Heart left ventricle (tissue), 16 donors: ENCODE data around the gene CSNK1E. TPM values are rescaled to one million over a fixed set of nuclear protein-coding genes. Genes with fewer than 3 reads are reported as not detected.

Experiments used
- ATAC-seq, 4 donors: fragments of 200-7000 bp; cut with Tn5 transposase; one replicate each; pipeline ENCODE4 v1.9.1; 2020 to 2022; ENCODE audit warnings: moderate library complexity in 4 of 4, mild to moderate bottlenecking in 3 of 4, moderate number of reproducible peaks in 1 of 4
- DNase-seq, 5 donors: peaks; one replicate each; pipeline ENCODE4 v3.0.0-alpha.2; 2020
- H3K27ac ChIP-seq, 12 donors: fragments of 200-600 bp; sonication (generic) in 4 of 12; one replicate each; pipeline versions ENCODE4 v1.5.0 to v1.8.0; 2016 to 2022; ENCODE audit warnings: mild to moderate bottlenecking in 2 of 12
- H3K27me3 ChIP-seq, 9 donors: fragments of 200-600 bp; sonication (generic) in 2 of 9; one replicate each; pipeline versions ENCODE4 v1.5.1 to v1.8.0; 2016 to 2022; ENCODE audit warnings: mild to moderate bottlenecking in 3 of 9
- H3K36me3 ChIP-seq, 9 donors: fragments of 200-600 bp; sonication (generic) in 2 of 9; one replicate each; pipeline versions ENCODE4 v1.5.0 to v1.8.0; 2018 to 2022; ENCODE audit warnings: mild to moderate bottlenecking in 2 of 9
- H3K4me1 ChIP-seq, 12 donors: fragments of 200-600 bp; sonication (generic) in 4 of 12; one replicate each; pipeline versions ENCODE4 v1.5.0 to v1.8.0; 2016 to 2022; ENCODE audit warnings: mild to moderate bottlenecking in 3 of 12
- H3K4me3 ChIP-seq, 12 donors: fragments of 200-600 bp; sonication (generic) in 4 of 12; one replicate each; pipeline versions ENCODE4 v1.5.0 to v1.8.0; 2017 to 2022; ENCODE audit warnings: mild to moderate bottlenecking in 9 of 12, moderate library complexity in 4 of 12
- H3K9me3 ChIP-seq, 12 donors: fragments of 200-600 bp; sonication (generic) in 4 of 12; one replicate each; pipeline versions ENCODE4 v1.5.0 to v1.8.0; 2016 to 2022; ENCODE audit warnings: mild to moderate bottlenecking in 1 of 12
- POLR2A ChIP-seq, 2 donors: fragments of 450-650 bp; IDR thresholded peaks; one replicate each; pipeline ENCODE4 v1.6.1; 2017; ENCODE audit warnings: antibody characterized with exemption in 2 of 2, mild to moderate bottlenecking in 2 of 2, moderate library complexity in 2 of 2
- WGBS, 4 donors: extraction: QIAGEN DNeasy Blood & Tissue Kit in 2 of 4; methylation state at CpG; one replicate each; pipeline versions ENCODE4 v1.1.5 to v1.1.7; 2013 to 2018; 5-methylcytosine and 5-hydroxymethylcytosine counted together
- intact Hi-C, 10 donors: fragments of 100-400 bp; cut with DNase I; formaldehyde crosslinking; loops; one replicate each; pipeline versions ENCODE4 v1.11.1 to v1.14.2; 2022
- polyA plus RNA-seq, 2 donors: library from polyadenylated mRNA; stranded (reverse); fragments of 200-250 nt; gene quantifications; one replicate each; pipeline ENCODE4 v1.2.3, GENCODE V29; 2013
- total RNA-seq, 9 donors: library from RNA; depleted of rRNA in 2 of 9; stranded (reverse); fragments of >200 nt in 2 of 9; fragmentation: NEBNext Ultra II Directional in 3 of 9; extraction: Animal tissue kit (Norgen Biotek cat#: 25700) in 3 of 9; gene quantifications; one replicate each; pipeline versions ENCODE4 v1.1.0 to v1.2.4, GENCODE V29; 2016 to 2023
- TF ChIP-seq, protein P1 (sequence below), 12 donors: fragments of 200-600 bp; sonication (generic) in 4 of 12; IDR thresholded peaks; one replicate each; pipeline versions ENCODE4 v1.5.0 to v1.8.0; 2018 to 2022; ENCODE audit warnings: antibody characterized with exemption in 12 of 12, mild to moderate bottlenecking in 5 of 12
- donor health status: ischemic (EF 13 %, LVEDD 7.1; RV severe dilation, severe dysfunction).
- donor health status: healthy with polysubstance abuse.
- donor health status: DM: no; HTN: yes; CAD: no.
- donor health status: DM: no; HTN: no; CAD: no.
- donor health status: ischemic (EF 25% LVEDD 6.9; RV normal size, moderate dysfunction).
- donor health status: ischemic (EF 25% LVEDD 5.7; RV mildly dilated, moderate dysfunction).
- donor health status: healthy.
- donor health status: DM: yes; HTN: yes; CAD: no.
- donor health status: ischemic (EF 35%, LVEDD 5.7; RV mildly dilated, moderate dysfunction).
- donor health status: nonischemic (EF 11% LVEDD 7.7; RV severe dilation, severe dysfunction).
- donor health status: DM: yes; HTN: yes; CAD: no.
- donor health status: PGD.
- donor health status: ischemic (EF 29% LVEDD 5.4; RV normal size, mild dysfunction).
- donor health status: nonischemic (EF 23%, LVEDD 6.1; RV moderate dilation, normal function).

Gene CSNK1E
- total and polyA plus RNA-seq, 11 donors = 59.7 to 125 (median 72.6) TPM

DNA sequence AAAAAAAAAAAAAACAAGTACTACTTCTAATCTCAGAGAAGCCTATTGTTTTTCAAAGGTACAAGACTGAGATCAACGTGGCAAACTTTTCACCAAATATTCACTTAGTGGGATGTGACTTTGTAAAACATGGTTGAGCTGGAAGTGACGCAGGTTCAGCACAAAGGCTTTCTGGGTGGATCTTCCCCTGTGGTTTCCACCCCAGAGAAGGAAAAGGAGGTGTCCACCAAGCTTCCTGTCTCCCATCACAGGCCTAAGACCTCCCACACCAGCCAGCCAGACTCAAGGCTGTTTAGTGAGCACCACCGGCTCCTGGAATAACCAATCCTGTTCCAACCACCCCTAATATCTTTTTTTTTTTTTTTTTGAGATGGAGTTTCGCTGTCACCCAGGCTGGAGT lies 50.1 kb downstream of the CSNK1E start:
- peak in 4 of 5 donors; percentile 69 to 82 (median 81) for DNase-seq
- Histone ChIP-seq H3K27ac (peak overlapping the region in 11 of 12 donors; percentile 71 to 99 (median 94)), H3K4me1 (peaks cover 16 to 91% (median 72%) of the 10 kb centered on the region in 12 donors), H3K9me3 (no peaks in the 10 kb centered on the region), H3K36me3 (peaks cover 0 to 15% (median 0%) of the 10 kb centered on the region in 9 donors), H3K27me3 (no peaks in the 10 kb centered on the region), H3K4me3 (peak overlapping the region in 9 of 12 donors; percentile 1 to 43 (median 20))
- TF ChIP-seq, protein P1, sequence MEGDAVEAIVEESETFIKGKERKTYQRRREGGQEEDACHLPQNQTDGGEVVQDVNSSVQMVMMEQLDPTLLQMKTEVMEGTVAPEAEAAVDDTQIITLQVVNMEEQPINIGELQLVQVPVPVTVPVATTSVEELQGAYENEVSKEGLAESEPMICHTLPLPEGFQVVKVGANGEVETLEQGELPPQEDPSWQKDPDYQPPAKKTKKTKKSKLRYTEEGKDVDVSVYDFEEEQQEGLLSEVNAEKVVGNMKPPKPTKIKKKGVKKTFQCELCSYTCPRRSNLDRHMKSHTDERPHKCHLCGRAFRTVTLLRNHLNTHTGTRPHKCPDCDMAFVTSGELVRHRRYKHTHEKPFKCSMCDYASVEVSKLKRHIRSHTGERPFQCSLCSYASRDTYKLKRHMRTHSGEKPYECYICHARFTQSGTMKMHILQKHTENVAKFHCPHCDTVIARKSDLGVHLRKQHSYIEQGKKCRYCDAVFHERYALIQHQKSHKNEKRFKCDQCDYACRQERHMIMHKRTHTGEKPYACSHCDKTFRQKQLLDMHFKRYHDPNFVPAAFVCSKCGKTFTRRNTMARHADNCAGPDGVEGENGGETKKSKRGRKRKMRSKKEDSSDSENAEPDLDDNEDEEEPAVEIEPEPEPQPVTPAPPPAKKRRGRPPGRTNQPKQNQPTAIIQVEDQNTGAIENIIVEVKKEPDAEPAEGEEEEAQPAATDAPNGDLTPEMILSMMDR (IDR thresholded peaks at IDR 0.05) = no peak
- no peak for TF ChIP-seq POLR2A (IDR thresholded peaks at IDR 0.05)
- ATAC-seq = peak; percentile 62 to 93 (median 78)
- intact Hi-C loops = loop anchor here in 3 of 10 donors (5.0 to 10.0 kb wide), 3 partner anchors 65 to 88 kb away; partner anchors contain the start of gene MAFF (in 1 of the 3)
- WGBS, 4 donors = 38 to 59% (median 47%) methylated on average over 4 of the region's 4 CpGs

DNA sequence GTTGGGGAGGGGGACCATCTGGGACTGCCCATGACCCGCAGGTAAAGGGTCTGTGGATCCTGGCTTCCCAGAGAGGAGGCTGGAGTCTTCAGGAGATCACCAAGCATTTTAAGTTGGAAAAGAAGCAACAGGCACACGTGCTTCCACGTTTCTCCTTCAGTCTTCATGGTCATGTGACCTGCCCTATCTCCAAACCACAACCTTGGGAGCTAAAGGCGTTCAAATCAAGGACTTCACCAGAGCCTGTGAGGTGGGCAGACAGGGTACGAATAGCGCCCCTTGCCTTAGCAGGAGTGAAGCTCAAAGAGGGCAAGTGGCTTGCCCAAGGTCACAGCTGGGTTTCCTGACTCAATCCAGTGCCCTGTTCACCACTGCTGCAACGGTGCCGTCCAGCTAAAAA lies 51.1 kb downstream of the CSNK1E start:
- Histone ChIP-seq H3K9me3 (no peaks in the 10 kb centered on the region), H3K27me3 (no peaks in the 10 kb centered on the region), H3K27ac (peak overlapping the region; percentile 65 to 99 (median 84)), H3K36me3 (peaks cover 0 to 15% (median 0%) of the 10 kb centered on the region in 9 donors), H3K4me1 (peaks cover 19 to 91% (median 74%) of the 10 kb centered on the region in 12 donors), H3K4me3 (peak overlapping the region in 3 of 12 donors; percentile 11 to 43 (median 15))
- intact Hi-C loops = loop anchor here in 3 of 10 donors (5.0 to 10.0 kb wide), 3 partner anchors 64 to 89 kb away; partner anchors contain the start of gene MAFF (in 1 of the 3)
- WGBS, 4 donors = 36 to 60% (median 42%) methylated on average over 8 of the region's 8 CpGs
- DNase-seq (no peak), ATAC-seq (peak in 1 of 4 donors; percentile 13)
- TF ChIP-seq, protein P1 (IDR thresholded peaks at IDR 0.05) = no peak
- no peak for TF ChIP-seq POLR2A (IDR thresholded peaks at IDR 0.05)

DNA sequence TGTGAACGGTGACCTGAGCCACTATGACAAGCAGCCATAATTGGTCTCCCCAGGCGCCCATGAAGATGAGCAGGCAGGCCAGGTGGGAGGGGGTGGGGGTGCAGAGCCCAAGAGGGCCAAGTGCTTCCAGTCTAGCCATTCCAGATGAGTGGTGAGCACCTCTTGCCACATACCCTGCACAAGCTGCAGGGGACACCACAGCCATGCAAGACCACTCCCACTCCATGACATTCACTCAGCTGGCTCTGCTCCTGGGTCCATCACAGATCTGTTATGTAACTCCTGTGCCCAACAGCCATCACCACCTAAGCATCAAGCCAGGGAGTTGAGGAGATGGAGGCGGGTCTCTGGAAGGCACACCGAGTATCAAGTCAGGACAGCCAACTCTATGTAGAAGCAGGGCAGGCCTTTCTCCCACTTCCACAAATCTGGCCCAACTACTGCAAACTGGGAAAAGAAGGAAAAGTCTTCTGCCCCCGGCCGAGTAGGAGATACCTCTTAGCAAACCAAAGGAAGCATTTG lies 52.9 kb downstream of the CSNK1E start:
- intact Hi-C loops = loop anchor here in 6 of 10 donors (5.0 to 10.0 kb wide), 6 partner anchors 43 to 308 kb away; partner anchors contain the start of gene DMC1 (in 1 of the 6)
- Histone ChIP-seq H3K36me3 (peaks cover 0 to 13% (median 0%) of the 10 kb centered on the region in 9 donors), H3K27me3 (no peaks in the 10 kb centered on the region), H3K4me3 (no peak overlapping the region), H3K4me1 (peaks cover 16 to 91% (median 72%) of the 10 kb centered on the region in 12 donors), H3K9me3 (no peaks in the 10 kb centered on the region), H3K27ac (peak overlapping the region in 8 of 12 donors; percentile 16 to 99 (median 82))
- TF ChIP-seq POLR2A (IDR thresholded peaks at IDR 0.05) = no peak
- TF ChIP-seq, protein P1 (IDR thresholded peaks at IDR 0.05) = no peak
- ATAC-seq = no peak
- WGBS, 4 donors = 80 to 86% (median 83%) methylated on average over 6 of the region's 6 CpGs
- DNase-seq = no peak

DNA sequence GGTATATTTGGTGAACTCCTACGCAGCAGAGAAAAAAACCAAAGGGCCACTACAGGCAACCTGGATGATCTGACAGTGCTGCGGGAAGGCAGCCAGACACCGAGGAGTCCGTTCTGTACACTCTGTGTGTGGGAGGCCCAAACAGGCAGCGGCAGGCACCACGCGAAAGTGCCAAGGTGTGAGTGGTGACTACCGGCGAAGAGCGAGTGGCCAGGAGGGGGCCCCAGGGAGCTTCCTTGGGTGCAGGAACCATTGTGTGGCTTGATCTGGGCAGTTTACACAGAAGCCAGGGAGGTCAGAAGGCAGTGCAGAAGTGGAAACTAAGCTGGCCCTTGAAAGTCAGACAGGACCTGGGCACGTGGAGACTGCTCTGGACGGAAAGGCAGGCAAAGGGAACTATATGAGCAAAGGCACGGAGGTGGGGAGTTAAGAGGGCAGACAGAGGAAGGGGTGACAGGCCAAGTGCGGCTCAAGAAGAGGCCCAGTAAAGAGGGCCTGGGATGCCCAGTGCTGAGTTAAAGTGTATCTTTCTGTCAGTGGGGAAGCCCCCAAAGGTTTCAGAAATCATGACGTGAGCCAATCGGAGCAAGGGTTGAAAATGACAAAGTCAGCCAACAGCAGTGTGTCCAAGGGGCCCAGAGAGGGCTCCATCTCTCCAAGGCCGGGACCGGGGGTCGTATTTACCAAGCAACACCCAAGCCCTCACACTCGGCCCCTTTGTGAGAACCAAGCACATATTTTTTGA lies 55.0 kb downstream of the CSNK1E start:
- ATAC-seq = peak; percentile 22 to 67 (median 56)
- Histone ChIP-seq H3K9me3 (no peaks in the 10 kb centered on the region), H3K27me3 (no peaks in the 10 kb centered on the region), H3K4me3 (no peak overlapping the region), H3K36me3 (peaks cover 0 to 13% (median 0%) of the 10 kb centered on the region in 9 donors), H3K27ac (peak overlapping the region in 11 of 12 donors; percentile 18 to 91 (median 78)), H3K4me1 (peaks cover 24 to 95% (median 77%) of the 10 kb centered on the region in 12 donors)
- intact Hi-C loops = loop anchor here in 6 of 10 donors (5.0 to 10.0 kb wide), 6 partner anchors 45 to 310 kb away; partner anchors contain the start of gene DMC1 (in 1 of the 6)
- peak; percentile 48 to 75 (median 61) for DNase-seq
- 49 to 61% (median 54%) methylated on average over 20 of the region's 20 CpGs for WGBS, 4 donors
- TF ChIP-seq, protein P1 (IDR thresholded peaks at IDR 0.05) = peak; percentile 50 to 77 (median 58)
- TF ChIP-seq POLR2A (IDR thresholded peaks at IDR 0.05) = no peak
